ENCODE measurements around the gene A2ML1.

Gene A2ML1

DNA sequence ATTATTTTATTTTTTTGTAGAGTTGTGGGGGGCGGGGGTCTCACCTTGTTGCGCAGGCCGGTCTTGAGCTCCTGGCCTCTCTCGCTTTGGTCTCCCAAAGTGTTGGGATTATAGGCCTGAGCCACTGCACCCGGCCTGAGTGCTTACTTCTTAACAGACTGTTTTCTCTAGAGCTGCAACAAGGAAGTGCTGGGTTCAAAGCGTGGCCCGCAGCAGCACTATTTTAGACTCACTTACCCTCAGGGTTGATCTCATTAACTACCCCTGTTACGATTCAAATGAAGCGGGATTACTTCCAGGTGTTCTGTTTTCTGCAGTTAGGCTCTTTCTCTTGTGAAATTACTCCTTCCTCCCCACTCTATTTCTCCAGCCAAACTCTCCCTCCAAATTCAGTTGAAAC lies 8.7 kb downstream of the A2ML1 start:
- no peak for ATAC-seq
- TF ChIP-seq ZFP30 (CRISPR knock-in tag; IDR thresholded peaks at IDR 0.05): no peak
- TF ChIP-seq, protein P1, sequence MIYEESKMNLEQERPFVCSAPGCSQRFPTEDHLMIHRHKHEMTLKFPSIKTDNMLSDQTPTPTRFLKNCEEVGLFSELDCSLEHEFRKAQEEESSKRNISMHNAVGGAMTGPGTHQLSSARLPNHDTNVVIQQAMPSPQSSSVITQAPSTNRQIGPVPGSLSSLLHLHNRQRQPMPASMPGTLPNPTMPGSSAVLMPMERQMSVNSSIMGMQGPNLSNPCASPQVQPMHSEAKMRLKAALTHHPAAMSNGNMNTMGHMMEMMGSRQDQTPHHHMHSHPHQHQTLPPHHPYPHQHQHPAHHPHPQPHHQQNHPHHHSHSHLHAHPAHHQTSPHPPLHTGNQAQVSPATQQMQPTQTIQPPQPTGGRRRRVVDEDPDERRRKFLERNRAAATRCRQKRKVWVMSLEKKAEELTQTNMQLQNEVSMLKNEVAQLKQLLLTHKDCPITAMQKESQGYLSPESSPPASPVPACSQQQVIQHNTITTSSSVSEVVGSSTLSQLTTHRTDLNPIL (CRISPR knock-in tag; IDR thresholded peaks at IDR 0.05; ENCODE audit: low read depth): no peak
- TF ChIP-seq, protein P2, sequence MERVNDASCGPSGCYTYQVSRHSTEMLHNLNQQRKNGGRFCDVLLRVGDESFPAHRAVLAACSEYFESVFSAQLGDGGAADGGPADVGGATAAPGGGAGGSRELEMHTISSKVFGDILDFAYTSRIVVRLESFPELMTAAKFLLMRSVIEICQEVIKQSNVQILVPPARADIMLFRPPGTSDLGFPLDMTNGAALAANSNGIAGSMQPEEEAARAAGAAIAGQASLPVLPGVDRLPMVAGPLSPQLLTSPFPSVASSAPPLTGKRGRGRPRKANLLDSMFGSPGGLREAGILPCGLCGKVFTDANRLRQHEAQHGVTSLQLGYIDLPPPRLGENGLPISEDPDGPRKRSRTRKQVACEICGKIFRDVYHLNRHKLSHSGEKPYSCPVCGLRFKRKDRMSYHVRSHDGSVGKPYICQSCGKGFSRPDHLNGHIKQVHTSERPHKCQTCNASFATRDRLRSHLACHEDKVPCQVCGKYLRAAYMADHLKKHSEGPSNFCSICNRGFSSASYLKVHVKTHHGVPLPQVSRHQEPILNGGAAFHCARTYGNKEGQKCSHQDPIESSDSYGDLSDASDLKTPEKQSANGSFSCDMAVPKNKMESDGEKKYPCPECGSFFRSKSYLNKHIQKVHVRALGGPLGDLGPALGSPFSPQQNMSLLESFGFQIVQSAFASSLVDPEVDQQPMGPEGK (CRISPR knock-in tag; IDR thresholded peaks at IDR 0.05; ENCODE audit: borderline replicate concordance): no peak
- TF ChIP-seq ESRRG (CRISPR knock-in tag; IDR thresholded peaks at IDR 0.05): no peak
- no peak for TF ChIP-seq OSR1 (CRISPR knock-in tag; IDR thresholded peaks at IDR 0.05)
- TF ChIP-seq TCF4 (CRISPR knock-in tag; IDR thresholded peaks at IDR 0.05; ENCODE audit: borderline replicate concordance): no peak
- TF ChIP-seq ARNTL (CRISPR knock-in tag; IDR thresholded peaks at IDR 0.05; ENCODE audit: borderline replicate concordance, low read depth): no peak
- no peak for TF ChIP-seq CSDC2 (CRISPR knock-in tag; IDR thresholded peaks at IDR 0.05)
- TF ChIP-seq ZC3H10 (CRISPR knock-in tag; IDR thresholded peaks at IDR 0.05): no peak

DNA sequence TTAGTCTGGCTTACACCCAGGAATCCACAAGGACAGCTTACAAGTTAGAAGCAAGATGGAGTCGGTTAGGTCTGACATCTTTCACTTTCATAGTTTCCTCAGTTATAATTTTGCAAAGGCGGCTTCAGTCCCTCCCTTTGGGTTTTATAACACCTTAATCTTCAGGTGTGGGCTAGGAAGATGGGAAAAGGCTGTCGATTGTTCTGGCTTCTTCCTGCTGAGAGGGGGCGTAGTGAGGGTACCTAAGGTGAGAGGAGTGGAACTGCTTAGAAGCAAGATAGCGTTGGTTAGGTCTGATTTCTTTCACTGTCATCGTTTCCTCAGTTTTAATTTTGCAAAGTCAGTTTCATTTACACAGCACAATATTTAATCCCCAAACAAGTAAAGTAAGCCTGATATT lies 10.1 kb downstream of the A2ML1 start:
- TF ChIP-seq, protein P3, sequence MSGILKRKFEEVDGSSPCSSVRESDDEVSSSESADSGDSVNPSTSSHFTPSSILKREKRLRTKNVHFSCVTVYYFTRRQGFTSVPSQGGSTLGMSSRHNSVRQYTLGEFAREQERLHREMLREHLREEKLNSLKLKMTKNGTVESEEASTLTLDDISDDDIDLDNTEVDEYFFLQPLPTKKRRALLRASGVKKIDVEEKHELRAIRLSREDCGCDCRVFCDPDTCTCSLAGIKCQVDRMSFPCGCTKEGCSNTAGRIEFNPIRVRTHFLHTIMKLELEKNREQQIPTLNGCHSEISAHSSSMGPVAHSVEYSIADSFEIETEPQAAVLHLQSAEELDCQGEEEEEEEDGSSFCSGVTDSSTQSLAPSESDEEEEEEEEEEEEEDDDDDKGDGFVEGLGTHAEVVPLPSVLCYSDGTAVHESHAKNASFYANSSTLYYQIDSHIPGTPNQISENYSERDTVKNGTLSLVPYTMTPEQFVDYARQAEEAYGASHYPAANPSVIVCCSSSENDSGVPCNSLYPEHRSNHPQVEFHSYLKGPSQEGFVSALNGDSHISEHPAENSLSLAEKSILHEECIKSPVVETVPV (CRISPR knock-in tag; IDR thresholded peaks at IDR 0.05): no peak
- TF ChIP-seq ISL1 (CRISPR knock-in tag; IDR thresholded peaks at IDR 0.05): no peak
- TF ChIP-seq ZNF565 (CRISPR knock-in tag; conservative IDR thresholded peaks at IDR 0.05; ENCODE audit: low read depth): no peak
- TF ChIP-seq, protein P4, sequence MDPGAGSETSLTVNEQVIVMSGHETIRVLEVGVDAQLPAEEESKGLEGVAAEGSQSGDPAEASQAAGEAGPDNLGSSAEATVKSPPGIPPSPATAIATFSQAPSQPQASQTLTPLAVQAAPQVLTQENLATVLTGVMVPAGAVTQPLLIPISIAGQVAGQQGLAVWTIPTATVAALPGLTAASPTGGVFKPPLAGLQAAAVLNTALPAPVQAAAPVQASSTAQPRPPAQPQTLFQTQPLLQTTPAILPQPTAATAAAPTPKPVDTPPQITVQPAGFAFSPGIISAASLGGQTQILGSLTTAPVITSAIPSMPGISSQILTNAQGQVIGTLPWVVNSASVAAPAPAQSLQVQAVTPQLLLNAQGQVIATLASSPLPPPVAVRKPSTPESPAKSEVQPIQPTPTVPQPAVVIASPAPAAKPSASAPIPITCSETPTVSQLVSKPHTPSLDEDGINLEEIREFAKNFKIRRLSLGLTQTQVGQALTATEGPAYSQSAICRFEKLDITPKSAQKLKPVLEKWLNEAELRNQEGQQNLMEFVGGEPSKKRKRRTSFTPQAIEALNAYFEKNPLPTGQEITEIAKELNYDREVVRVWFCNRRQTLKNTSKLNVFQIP (CRISPR knock-in tag; IDR thresholded peaks at IDR 0.05; ENCODE audit: borderline replicate concordance, low read depth): no peak
- no peak for TF ChIP-seq TCF4 (CRISPR knock-in tag; IDR thresholded peaks at IDR 0.05; ENCODE audit: borderline replicate concordance)
- no peak for TF ChIP-seq CSDC2 (CRISPR knock-in tag; IDR thresholded peaks at IDR 0.05)
- TF ChIP-seq ZC3H10 (CRISPR knock-in tag; IDR thresholded peaks at IDR 0.05): no peak
- TF ChIP-seq RARB (CRISPR knock-in tag; IDR thresholded peaks at IDR 0.05): no peak
- no peak for TF ChIP-seq ZNF70 (CRISPR knock-in tag; IDR thresholded peaks at IDR 0.05)
- TF ChIP-seq ZFP3 (CRISPR knock-in tag; IDR thresholded peaks at IDR 0.05): no peak
- TF ChIP-seq PPARA (CRISPR knock-in tag; IDR thresholded peaks at IDR 0.05; ENCODE audit: borderline replicate concordance): no peak
- no peak for TF ChIP-seq TOX (CRISPR knock-in tag; IDR thresholded peaks at IDR 0.05; ENCODE audit: borderline replicate concordance)
- TF ChIP-seq GLIS3 (CRISPR knock-in tag; IDR thresholded peaks at IDR 0.05): no peak
- TF ChIP-seq ARNTL (CRISPR knock-in tag; IDR thresholded peaks at IDR 0.05; ENCODE audit: borderline replicate concordance, low read depth): no peak
- ATAC-seq: no peak

DNA sequence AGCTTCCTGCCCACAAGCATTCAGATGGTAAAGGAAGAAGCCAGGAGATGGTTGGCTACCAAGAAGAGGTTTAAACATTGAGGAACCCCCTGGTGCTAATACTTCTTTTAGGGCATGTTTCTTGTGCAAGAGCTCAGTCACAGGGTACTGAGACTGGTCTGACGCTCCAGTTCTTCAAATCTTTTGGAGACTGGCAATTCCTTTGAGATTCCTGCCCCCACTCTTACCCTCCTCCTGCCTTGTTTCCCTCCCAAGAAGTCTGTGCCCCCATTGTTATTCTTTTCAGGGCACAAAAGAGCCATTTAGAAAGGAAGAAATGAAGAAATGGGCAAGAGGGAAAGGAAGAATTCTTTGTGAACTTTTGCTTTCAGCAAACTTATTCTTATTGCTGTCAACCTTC lies 11.8 kb downstream of the A2ML1 start:
- no peak for ATAC-seq
- TF ChIP-seq ZNF70 (CRISPR knock-in tag; IDR thresholded peaks at IDR 0.05) (no peak), RARB (CRISPR knock-in tag; IDR thresholded peaks at IDR 0.05) (no peak), ARNTL (CRISPR knock-in tag; IDR thresholded peaks at IDR 0.05; ENCODE audit: borderline replicate concordance, low read depth) (no peak), TOX (CRISPR knock-in tag; IDR thresholded peaks at IDR 0.05; ENCODE audit: borderline replicate concordance) (no peak), ZFP3 (CRISPR knock-in tag; IDR thresholded peaks at IDR 0.05) (no peak), PPARA (CRISPR knock-in tag; IDR thresholded peaks at IDR 0.05; ENCODE audit: borderline replicate concordance) (no peak), ZC3H10 (CRISPR knock-in tag; IDR thresholded peaks at IDR 0.05) (no peak), ESRRG (CRISPR knock-in tag; IDR thresholded peaks at IDR 0.05) (no peak), BACH2 (CRISPR knock-in tag; IDR thresholded peaks at IDR 0.05; ENCODE audit: borderline replicate concordance) (no peak), ISL1 (CRISPR knock-in tag; IDR thresholded peaks at IDR 0.05) (no peak), OSR1 (CRISPR knock-in tag; IDR thresholded peaks at IDR 0.05) (no peak)
- TF ChIP-seq, protein P1 (CRISPR knock-in tag; IDR thresholded peaks at IDR 0.05; ENCODE audit: low read depth): no peak
- TF ChIP-seq, protein P2 (CRISPR knock-in tag; IDR thresholded peaks at IDR 0.05; ENCODE audit: borderline replicate concordance): no peak
- TF ChIP-seq, protein P3 (CRISPR knock-in tag; IDR thresholded peaks at IDR 0.05): no peak
- TF ChIP-seq, protein P4 (CRISPR knock-in tag; IDR thresholded peaks at IDR 0.05; ENCODE audit: borderline replicate concordance, low read depth): no peak

Data from SK-N-SH treated with all-trans-retinoic acid at 6 μM for 48 hours (cell line).